HK-2 (cell line): ENCODE data around the gene ARHGEF7.
"Not testable (repeated sequence)": the region's sequence is repeated elsewhere in the genome, so short reads cannot be mapped to it uniquely, and the experiment has no call there.

Experiments used
- DNase-seq: peaks from one replicate; pipeline ENCODE4 v3.0.0-alpha.2; 2018; ENCODE audit not compliant: unreplicated experiment

ARHGEF7 gene

GRCh38 chr13:111253365-111253872, 138.3 kb downstream of the ARHGEF7 start:
- no peak for DNase-seq

GRCh38 chr13:111255228-111255790, 140.2 kb downstream of the ARHGEF7 start:
- no peak for DNase-seq

- no peak for DNase-seq
These were observed 141.3 kb downstream of the ARHGEF7 start for GRCh38 chr13:111256458-111256857.

DNA sequence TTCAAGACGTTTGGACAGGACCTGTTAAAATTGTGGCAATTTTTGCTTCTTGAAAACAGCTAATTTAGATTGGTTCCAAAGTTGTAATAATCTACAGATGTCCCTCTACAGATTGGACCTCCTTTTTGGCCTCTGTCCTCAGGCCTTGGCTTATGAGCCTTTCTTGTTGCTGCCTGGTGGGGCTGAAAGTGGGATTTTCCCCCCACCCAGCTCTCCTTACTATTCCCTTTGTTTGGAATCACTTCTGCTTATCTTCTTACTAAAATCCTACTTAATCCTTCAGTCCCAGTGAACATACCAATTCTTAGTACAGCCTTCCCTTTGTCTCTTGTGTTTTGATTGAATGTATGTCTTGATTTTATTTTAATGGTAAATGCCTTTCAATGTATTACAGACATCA, 141.8 kb downstream of the ARHGEF7 start:
- no peak for DNase-seq

DNA sequence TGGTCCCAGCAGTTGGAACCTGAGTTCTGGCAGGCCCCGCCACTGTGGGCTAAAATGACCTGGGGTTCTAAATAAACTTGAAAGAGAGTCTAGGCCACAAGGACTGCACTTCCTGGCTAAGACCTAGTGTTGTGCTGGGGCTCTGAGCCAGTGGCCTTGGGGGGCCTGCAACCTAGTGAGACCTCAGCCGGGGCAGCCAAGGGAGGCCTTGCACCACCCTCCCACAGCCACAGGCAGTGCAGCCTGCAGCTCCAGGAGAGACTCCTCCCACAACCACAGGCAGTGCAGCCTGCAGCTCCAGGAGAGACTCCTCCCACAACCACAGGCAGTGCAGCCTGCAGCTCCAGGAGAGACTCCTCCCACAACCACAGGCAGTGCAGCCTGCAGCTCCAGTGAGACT, 142.8 kb downstream of the ARHGEF7 start:
- DNase-seq = not testable (repeated sequence)

- DNase-seq = no peak
These were observed 143.5 kb downstream of the ARHGEF7 start for GRCh38 chr13:111258637-111259036.

DNA sequence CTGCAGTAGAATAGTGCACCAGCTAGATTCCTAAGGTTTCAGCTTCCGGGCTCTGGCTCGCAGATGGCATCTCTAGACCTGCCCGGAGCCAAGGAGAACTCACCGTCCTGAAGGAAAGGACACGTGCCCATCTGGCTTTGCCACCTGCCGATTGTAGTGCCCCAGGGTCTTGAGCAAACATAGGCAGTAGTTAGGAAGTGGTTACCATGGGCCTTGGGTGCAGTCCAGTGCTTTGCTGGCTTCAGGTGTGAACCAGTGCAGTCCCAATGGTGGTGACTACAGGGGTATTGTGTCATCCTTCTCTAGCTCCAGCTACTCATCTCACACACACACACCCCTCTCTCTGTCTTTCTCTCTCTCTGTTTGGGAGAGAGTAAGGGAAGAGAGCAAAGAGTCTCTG, 143.9 kb downstream of the ARHGEF7 start:
- no peak for DNase-seq

GRCh38 chr13:111261326-111261725, 146.2 kb downstream of the ARHGEF7 start:
- no peak for DNase-seq

- no peak for DNase-seq
These were observed 147.2 kb downstream of the ARHGEF7 start for GRCh38 chr13:111262281-111262680.

- no peak for DNase-seq
These were observed 147.6 kb downstream of the ARHGEF7 start for GRCh38 chr13:111262715-111263114.

DNA sequence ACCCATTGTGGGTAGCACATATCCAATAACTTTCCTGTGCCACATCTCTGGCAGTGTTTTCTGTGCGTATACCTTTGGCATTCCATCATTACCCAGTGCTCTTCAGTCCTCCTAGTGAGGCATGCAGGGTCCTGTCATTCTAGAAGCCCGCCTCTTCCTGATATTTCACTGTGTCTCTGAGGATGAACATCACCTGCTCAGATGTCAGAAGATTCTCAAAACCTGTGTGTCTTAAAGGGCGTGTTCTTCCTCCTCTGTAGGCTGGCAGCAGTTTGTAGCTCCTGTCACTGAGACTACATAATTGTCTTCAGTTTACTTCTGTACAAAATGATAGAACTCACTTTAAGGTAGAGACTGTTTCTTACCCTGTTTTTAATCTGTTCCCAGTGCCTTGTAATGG, 148.5 kb downstream of the ARHGEF7 start:
- no peak for DNase-seq

- DNase-seq = no peak
These were observed 150.0 kb downstream of the ARHGEF7 start for GRCh38 chr13:111265006-111265700.

GRCh38 chr13:111265701-111266035, 150.6 kb downstream of the ARHGEF7 start:
- DNase-seq = no peak

GRCh38 chr13:111267205-111267604, 152.1 kb downstream of the ARHGEF7 start:
- DNase-seq = no peak

GRCh38 chr13:111267784-111268183, 152.7 kb downstream of the ARHGEF7 start:
- no peak for DNase-seq

- no peak for DNase-seq
These were observed 154.4 kb downstream of the ARHGEF7 start for GRCh38 chr13:111269508-111269907.

GRCh38 chr13:111270126-111270525, 155.0 kb downstream of the ARHGEF7 start:
- DNase-seq = no peak

GRCh38 chr13:111270765-111271698, 155.9 kb downstream of the ARHGEF7 start:
- DNase-seq = no peak

DNA sequence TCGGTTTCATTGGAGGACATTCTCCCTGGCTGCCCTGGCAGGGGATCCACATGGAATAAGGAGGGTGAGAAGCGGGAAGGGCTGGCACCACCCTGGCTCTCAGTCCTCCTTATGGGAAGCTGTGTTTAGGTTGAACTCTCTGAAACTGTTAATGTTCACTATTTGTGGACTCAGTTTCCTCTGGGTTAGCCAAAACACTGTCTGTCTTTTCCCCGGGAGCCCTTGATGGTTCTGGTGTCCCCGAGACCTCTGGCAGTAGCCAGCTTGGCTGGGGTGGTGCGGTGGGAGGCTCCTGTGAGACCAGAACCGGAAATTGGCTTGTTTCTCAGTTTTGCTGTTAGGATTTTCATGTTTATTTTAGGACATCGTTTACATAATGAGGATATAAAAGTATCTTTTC, 157.0 kb downstream of the ARHGEF7 start:
- DNase-seq = no peak

DNA sequence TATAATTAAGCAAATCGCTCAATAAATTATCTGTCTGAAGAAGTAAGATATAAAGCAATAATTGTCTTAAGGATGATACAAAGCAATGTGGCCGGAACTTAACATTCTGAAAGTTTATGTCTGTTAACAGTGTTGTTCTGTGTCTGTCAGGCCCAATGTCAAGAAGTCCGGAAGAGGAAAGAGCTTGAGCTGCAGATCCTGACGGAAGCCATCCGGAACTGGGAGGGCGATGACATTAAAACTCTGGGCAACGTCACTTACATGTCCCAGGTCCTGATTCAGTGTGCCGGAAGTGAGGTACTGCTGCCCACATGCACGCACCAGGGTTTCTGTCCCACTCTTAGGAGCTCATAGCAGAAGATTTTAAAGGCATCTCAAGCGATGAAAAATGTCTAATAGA, 160.3 kb downstream of the ARHGEF7 start:
- DNase-seq = no peak

- no peak for DNase-seq
These were observed 161.0 kb downstream of the ARHGEF7 start for GRCh38 chr13:111275995-111276618.

- DNase-seq = no peak
These were observed 163.1 kb downstream of the ARHGEF7 start for GRCh38 chr13:111278258-111278657.
